Measurements from ENCODE around the gene MRPL52. TPM values are rescaled to one million over a fixed set of nuclear protein-coding genes. Genes with fewer than 3 reads are reported as not detected.

MRPL52 gene
- total RNA-seq, 1 experiment from 2014 or later, result 180 TPM

GRCh38 chr14:22822016-22822570 is 7.6 kb upstream of the MRPL52 start:
- Histone ChIP-seq H3K4me3 (ENCODE audit: low read length) (no peak overlapping the region), H3K27me3 (ENCODE audit: low read length) (no peaks in the 10 kb centered on the region), H3K4me1 (ENCODE audit: insufficient read depth, low read length) (peaks cover 39% of the 10 kb centered on the region), H3K79me2 (ENCODE audit: low read length) (no peaks in the 10 kb centered on the region), H3K36me3 (ENCODE audit: low read depth, low read length) (no peaks in the 10 kb centered on the region), H4K20me1 (ENCODE audit: low read length) (no peaks in the 10 kb centered on the region), H3K4me2 (ENCODE audit: low read length) (peak overlapping the region; percentile 86; the same call in 1 of the 2 replicates), H2AFZ (ENCODE audit: low read length) (peak overlapping the region; percentile 89), H3K9me2 (replicated peaks; ENCODE audit: low read length) (no peaks in the 10 kb centered on the region), H3K27ac (ENCODE audit: low read length) (no peak overlapping the region), H3K9me3 (ENCODE audit: low read length) (no peaks in the 10 kb centered on the region), H3K9ac (ENCODE audit: low read length) (no peak overlapping the region), H3F3A (ENCODE audit: low read length, unreplicated experiment) (no peaks in the 10 kb centered on the region)
- DNase-seq, result no peak
- TF ChIP-seq EZH2 (IDR thresholded peaks at IDR 0.05; ENCODE audit: low read length, unreplicated experiment) (no peak), EZH2phosphoT487 (IDR thresholded peaks at IDR 0.05; ENCODE audit: borderline replicate concordance, low read length) (no peak), CTCF (conservative IDR thresholded peaks at IDR 0.05; ENCODE audit: low read depth, low read length) (no peak)
- BruUV-seq (replicated peaks), result no TSS peak
- POLR2A ChIA-PET (ENCODE audit: unreplicated experiment), result no interaction called here
- intact Hi-C loops (cut with micrococcal nuclease), result loop anchor here (5.0 kb wide), 1 partner anchor 45 kb away; no protein-coding TSS in a partner anchor
- CTCF ChIA-PET, result interaction anchor here (0.8 to 1.9 kb wide), 6 partner anchors 29 to 170 kb away, joined by 3 to 37 read pairs (median 5); partner anchors contain the start of gene OXA1L
- no peak for ATAC-seq

GRCh38 chr14:22822571-22823098 is 7.1 kb upstream of the MRPL52 start:
- H3K9me3 ChIP-seq (ENCODE audit: low read length), result no peaks in the 10 kb centered on the region
- H3K4me2 ChIP-seq (ENCODE audit: low read length), result peak overlapping the region; percentile 86
- H3F3A ChIP-seq (ENCODE audit: low read length, unreplicated experiment), result no peaks in the 10 kb centered on the region
- no peak overlapping the region for H3K27ac ChIP-seq (ENCODE audit: low read length)
- no peaks in the 10 kb centered on the region for H3K79me2 ChIP-seq (ENCODE audit: low read length)
- peaks cover 39% of the 10 kb centered on the region for H3K4me1 ChIP-seq (ENCODE audit: insufficient read depth, low read length)
- no peaks in the 10 kb centered on the region for H3K9me2 ChIP-seq (replicated peaks; ENCODE audit: low read length)
- peak overlapping the region; percentile 20; the same call in 1 of the 2 replicates for H3K9ac ChIP-seq (ENCODE audit: low read length)
- H3K36me3 ChIP-seq (ENCODE audit: low read depth, low read length), result no peaks in the 10 kb centered on the region
- TF ChIP-seq EZH2phosphoT487 (IDR thresholded peaks at IDR 0.05; ENCODE audit: borderline replicate concordance, low read length), result no peak
- peak; percentile 88 for TF ChIP-seq CTCF (conservative IDR thresholded peaks at IDR 0.05; ENCODE audit: low read depth, low read length)
- TF ChIP-seq EZH2 (IDR thresholded peaks at IDR 0.05; ENCODE audit: low read length, unreplicated experiment), result no peak
- CTCF ChIA-PET, result interaction anchor here (0.5 to 1.9 kb wide), 6 partner anchors 29 to 170 kb away, joined by 3 to 37 read pairs (median 5); partner anchors contain the start of gene OXA1L
- H4K20me1 ChIP-seq (ENCODE audit: low read length), result no peaks in the 10 kb centered on the region
- peak overlapping the region; percentile 89 for H2AFZ ChIP-seq (ENCODE audit: low read length)
- ATAC-seq (peak; percentile 83), DNase-seq (peak; percentile 89)
- H3K4me3 ChIP-seq (ENCODE audit: low read length), result peak overlapping the region; percentile 62
- BruUV-seq (replicated peaks), result no TSS peak
- POLR2A ChIA-PET (ENCODE audit: unreplicated experiment), result interaction anchor here (0.5 to 0.8 kb wide), 2 partner anchors 27 to 134 kb away, joined by 3 to 7 read pairs; partner anchors contain the start of gene HAUS4
- no peaks in the 10 kb centered on the region for H3K27me3 ChIP-seq (ENCODE audit: low read length)
- intact Hi-C loops (cut with micrococcal nuclease), result loop anchor here (1.0 to 5.0 kb wide), 3 partner anchors 31 to 78 kb away; no protein-coding TSS in a partner anchor

Measured in PC-3 (cell line).